GM23248 (cell line): ENCODE results near the gene HOXD13. TPM values are rescaled to one million over a fixed set of nuclear protein-coding genes. Genes with fewer than 3 reads are reported as not detected.

Experiments used
- DNase-seq: peaks from one replicate; pipeline ENCODE4 v3.0.0-alpha.2; 2015
- H2AFZ ChIP-seq: fragments of 200-600 bp; sonication (generic); 2 replicates; pipeline ENCODE4 v1.6.1; 2016; ENCODE audit warnings: antibody characterized with exemption
- H3F3A ChIP-seq: fragments of 200-600 bp; sonication (generic); 2 replicates; pipeline ENCODE4 v1.6.1; 2016; ENCODE audit warnings: mild to moderate bottlenecking, antibody characterized with exemption, mixed run types; ENCODE audit not compliant: insufficient read depth
- H3K27ac ChIP-seq: fragments of 200-600 bp; sonication (generic); 2 replicates; pipeline ENCODE4 v1.5.1; 2016; ENCODE audit warnings: mild to moderate bottlenecking
- H3K27me3 ChIP-seq: fragments of 200-600 bp; sonication (generic); replicated peaks from 2 replicates; pipeline ENCODE4 v1.6.1; 2016; ENCODE audit warnings: mild to moderate bottlenecking; ENCODE audit not compliant: insufficient read depth
- H3K36me3 ChIP-seq: fragments of 200-600 bp; sonication (generic); 2 replicates; pipeline ENCODE4 v1.6.1; 2016; ENCODE audit warnings: low read depth, mild to moderate bottlenecking
- H3K4me1 ChIP-seq: fragments of 200-600 bp; sonication (generic); 2 replicates; pipeline ENCODE4 v1.6.1; 2016; ENCODE audit warnings: mild to moderate bottlenecking; ENCODE audit not compliant: insufficient read depth
- H3K4me2 ChIP-seq: fragments of 200-600 bp; sonication (generic); one replicate; pipeline ENCODE4 v1.6.1; 2016; ENCODE audit warnings: mild to moderate bottlenecking; ENCODE audit not compliant: unreplicated experiment
- H3K4me3 ChIP-seq: fragments of 200-600 bp; sonication (generic); 2 replicates; pipeline ENCODE4 v1.5.1; 2016; ENCODE audit warnings: mild to moderate bottlenecking
- H3K79me2 ChIP-seq: fragments of 200-600 bp; sonication (generic); 2 replicates; pipeline ENCODE4 v1.6.1; 2016; ENCODE audit warnings: mild to moderate bottlenecking; ENCODE audit not compliant: insufficient read depth
- H3K9ac ChIP-seq: fragments of 200-600 bp; sonication (generic); 2 replicates; pipeline ENCODE4 v1.6.1; 2016; ENCODE audit warnings: mild to moderate bottlenecking
- H3K9me2 ChIP-seq: fragments of 200-600 bp; sonication (generic); 2 replicates; pipeline ENCODE4 v1.6.1; 2016; ENCODE audit warnings: mixed run types, mild to moderate bottlenecking, moderate library complexity; ENCODE audit not compliant: insufficient read depth
- H3K9me3 ChIP-seq: fragments of 200-600 bp; sonication (generic); one replicate; pipeline ENCODE4 v1.6.1; 2017; ENCODE audit warnings: low read depth
- H4K20me1 ChIP-seq: fragments of 200-600 bp; sonication (generic); 2 replicates; pipeline ENCODE4 v1.6.0; 2016; ENCODE audit not compliant: insufficient read depth
- EZH2 ChIP-seq: fragments of 200-600 bp; sonication (generic); IDR thresholded peaks from 2 replicates; pipeline ENCODE4 v1.6.1; 2018; ENCODE audit warnings: antibody characterized with exemption, mild to moderate bottlenecking; ENCODE audit not compliant: insufficient read depth, poor library complexity, severe bottlenecking
- EZH2phosphoT487 ChIP-seq: fragments of 200-600 bp; sonication (generic); IDR thresholded peaks from 2 replicates; pipeline ENCODE4 v1.6.1; 2018; ENCODE audit warnings: antibody characterized with exemption, moderate library complexity, mild to moderate bottlenecking, low read depth; ENCODE audit not compliant: insufficient read depth
- WGBS, 2 experiments: methylation state at CpG; one replicate each; pipeline ENCODE4 v1.1.6; 2015 to 2017; ENCODE audit warnings: low lambda C conversion rate in 2 of 2, low coverage in 1 of 2; ENCODE audit errors: missing lambda C conversion rate in 2 of 2; 5-methylcytosine and 5-hydroxymethylcytosine counted together
- in situ Hi-C: fragments of 300-500 bp; cut with MboI; formaldehyde crosslinking; loops from 2 replicates; pipeline ENCODE4 v1.15.0; 2020
- polyA plus RNA-seq: library from polyadenylated mRNA; unstranded; fragments of >200 nt; fragmentation: Nextera tagmentation; extraction: Ambion mirVana; gene quantifications from 2 replicates; pipeline ENCODE4 v1.2.1, GENCODE V29; 2016
- total RNA-seq: library from RNA; depleted of rRNA; stranded (reverse); fragments of >200 nt; shearing (Covaris generic); gene quantifications from 2 replicates; pipeline ENCODE4 v1.2.3, GENCODE V29; 2014

Gene HOXD13
- total and polyA plus RNA-seq, 2 experiments from 2014 or later, result 2.4 to 3.8 TPM

DNA sequence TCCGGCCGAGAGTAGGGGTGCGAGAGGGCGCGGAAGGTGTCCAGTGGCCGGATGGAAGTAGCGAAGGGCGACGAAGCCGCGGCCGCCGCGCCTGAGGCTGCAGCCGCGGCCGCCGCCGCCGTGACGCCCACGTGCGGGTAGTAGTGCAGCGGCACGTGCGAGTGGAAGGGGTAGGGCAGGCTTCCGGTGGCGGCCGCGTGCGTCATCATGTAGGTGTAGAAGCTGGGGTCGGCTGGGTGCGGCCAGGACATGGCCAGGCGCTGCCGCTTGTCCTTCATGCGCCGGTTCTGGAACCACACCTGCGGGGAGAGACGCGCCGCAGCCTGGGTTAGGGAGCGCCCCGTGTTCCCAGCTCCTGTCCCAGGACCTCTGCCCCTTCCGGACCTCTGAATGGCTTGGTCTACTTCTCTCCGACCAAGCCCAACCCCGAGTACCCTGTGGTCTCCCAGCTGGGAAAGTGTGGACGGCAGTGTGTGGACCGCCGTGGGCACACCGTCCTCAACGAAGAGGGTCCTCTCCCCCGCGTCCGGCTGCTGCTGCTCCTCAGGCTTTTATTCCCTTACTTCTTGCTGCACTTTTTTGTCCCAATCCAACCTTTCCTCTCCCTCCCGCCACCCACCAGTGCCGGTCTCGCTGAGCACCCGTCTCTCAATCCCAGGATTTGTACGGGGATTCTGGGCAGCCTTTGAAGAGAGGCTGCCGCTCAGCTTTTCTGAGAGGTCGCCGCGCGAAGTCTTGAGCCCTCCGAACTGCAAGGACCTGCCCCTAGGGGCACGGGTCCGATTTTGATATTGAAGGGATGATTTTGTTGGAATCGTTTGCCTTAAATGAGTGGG, 11.8 kb upstream of the HOXD13 start:
- Histone ChIP-seq H3K27me3 (peaks cover 91% of the 10 kb centered on the region), H3K36me3 (no peaks in the 10 kb centered on the region), H3F3A (no peaks in the 10 kb centered on the region), H3K9me2 (no peaks in the 10 kb centered on the region), H3K4me1 (no peaks in the 10 kb centered on the region), H4K20me1 (no peaks in the 10 kb centered on the region), H3K79me2 (no peaks in the 10 kb centered on the region), H3K9ac (no peak overlapping the region), H3K27ac (no peak overlapping the region), H3K4me3 (peak overlapping the region; percentile 63), H2AFZ (peak overlapping the region; percentile 50), H3K4me2 (no peak overlapping the region), H3K9me3 (no peaks in the 10 kb centered on the region)
- in situ Hi-C loops, result no loop called here
- 11 to 13% methylated on average over 67 to 68 of the region's 68 CpGs for WGBS, 2 experiments
- TF ChIP-seq EZH2, result no peak
- TF ChIP-seq EZH2phosphoT487, result no peak; the same call in 1 of the 2 replicates
- peak; percentile 75 for DNase-seq

DNA sequence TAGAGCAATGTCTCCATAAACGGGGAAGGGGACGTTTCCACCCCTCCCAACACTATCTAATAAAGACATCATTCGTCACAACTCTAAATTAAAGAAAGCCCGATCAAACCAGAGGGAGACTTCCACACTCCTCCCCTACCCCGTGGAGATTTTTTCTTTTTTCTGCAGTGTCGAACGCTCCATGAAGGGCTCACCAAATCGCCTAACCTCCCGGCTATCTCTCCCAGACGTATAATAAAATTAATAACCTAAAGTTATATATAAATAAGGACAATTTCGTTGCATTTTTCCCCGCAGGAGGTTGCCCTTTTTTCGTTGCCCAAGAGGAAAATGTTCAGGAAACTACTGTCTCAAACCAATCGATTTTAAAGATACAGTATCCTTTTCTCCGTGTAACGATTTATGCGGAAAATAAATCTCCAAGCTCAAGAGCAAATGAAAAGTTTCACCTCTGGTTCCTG, 11.1 kb upstream of the HOXD13 start:
- no peaks in the 10 kb centered on the region for H3K79me2 ChIP-seq
- TF ChIP-seq EZH2phosphoT487 (no peak), EZH2 (peak; percentile 99)
- no peak for DNase-seq
- no peak overlapping the region for H3K4me3 ChIP-seq
- in situ Hi-C loops, result no loop called here
- peaks cover 89% of the 10 kb centered on the region for H3K27me3 ChIP-seq
- 12 to 13% methylated on average over 17 of the region's 17 CpGs for WGBS, 2 experiments
- H3K36me3 ChIP-seq, result no peaks in the 10 kb centered on the region
- no peak overlapping the region for H2AFZ ChIP-seq
- no peaks in the 10 kb centered on the region for H3K9me2 ChIP-seq
- H3K4me2 ChIP-seq, result no peak overlapping the region
- no peak overlapping the region for H3K9ac ChIP-seq
- H4K20me1 ChIP-seq, result no peaks in the 10 kb centered on the region
- H3K9me3 ChIP-seq, result no peaks in the 10 kb centered on the region
- no peak overlapping the region for H3K27ac ChIP-seq
- H3F3A ChIP-seq, result no peaks in the 10 kb centered on the region
- no peaks in the 10 kb centered on the region for H3K4me1 ChIP-seq

DNA sequence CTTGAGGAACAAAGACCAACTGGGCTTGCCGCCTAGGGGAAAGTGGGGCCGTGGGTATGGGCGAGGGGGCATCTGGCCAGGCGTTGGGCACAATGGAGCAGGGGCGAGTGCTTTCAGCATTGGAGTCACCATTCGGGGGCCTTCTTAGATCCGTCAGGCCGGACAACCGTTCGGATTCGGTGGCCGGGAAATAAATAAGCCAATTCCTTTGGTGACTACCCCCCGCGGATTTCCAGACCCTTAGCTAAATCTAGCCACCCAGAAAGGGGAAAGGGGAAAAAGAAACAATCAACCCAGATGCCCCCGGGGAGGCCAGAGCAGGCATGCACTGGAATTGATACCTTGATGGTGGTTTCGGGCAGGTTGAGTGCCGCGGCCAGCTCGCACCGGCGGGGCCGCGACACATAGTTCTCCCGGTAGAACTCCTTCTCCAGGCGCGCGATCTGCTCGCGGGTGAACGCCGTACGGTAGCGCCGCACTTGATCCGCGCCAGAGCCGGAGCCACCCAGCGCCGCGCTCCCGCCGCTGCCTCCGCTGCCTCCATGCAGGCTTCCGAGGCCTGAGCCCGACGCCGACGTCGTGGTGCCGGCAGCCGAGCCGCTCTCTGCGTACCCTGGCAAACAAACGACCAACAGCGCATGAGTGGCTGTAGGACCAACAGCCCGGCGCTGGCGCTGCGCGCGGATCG, 10.5 kb upstream of the HOXD13 start:
- Histone ChIP-seq H4K20me1 (no peaks in the 10 kb centered on the region), H3K4me1 (no peaks in the 10 kb centered on the region), H3K79me2 (no peaks in the 10 kb centered on the region), H3K4me2 (no peak overlapping the region), H3F3A (no peaks in the 10 kb centered on the region), H3K9me2 (no peaks in the 10 kb centered on the region), H3K36me3 (no peaks in the 10 kb centered on the region), H3K4me3 (no peak overlapping the region), H2AFZ (no peak overlapping the region), H3K9ac (no peak overlapping the region), H3K27me3 (peaks cover 89% of the 10 kb centered on the region), H3K9me3 (no peaks in the 10 kb centered on the region), H3K27ac (no peak overlapping the region)
- no peak for DNase-seq
- 16 to 20% methylated on average over 59 to 60 of the region's 62 CpGs for WGBS, 2 experiments
- in situ Hi-C loops, result no loop called here
- TF ChIP-seq EZH2, result no peak
- TF ChIP-seq EZH2phosphoT487, result peak; percentile 60; the same call in 1 of the 2 replicates

DNA sequence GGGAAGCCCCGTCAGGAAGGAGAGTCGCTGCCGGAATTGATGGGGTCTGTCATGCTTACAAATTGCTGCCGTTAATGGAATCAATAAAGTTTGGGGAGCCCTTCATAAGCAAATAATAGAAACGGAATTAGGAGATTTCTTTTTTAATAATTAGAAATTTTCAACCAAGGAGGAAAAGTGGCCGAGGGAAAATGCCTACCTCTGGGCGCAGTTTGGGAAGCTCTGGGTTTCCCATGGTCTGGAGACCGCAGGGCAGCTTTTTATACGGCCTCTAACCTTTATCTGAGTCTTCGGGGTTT, 10.0 kb upstream of the HOXD13 start:
- Histone ChIP-seq H3K9ac (no peak overlapping the region), H3K36me3 (no peaks in the 10 kb centered on the region), H4K20me1 (no peaks in the 10 kb centered on the region), H3F3A (no peaks in the 10 kb centered on the region), H3K4me3 (no peak overlapping the region), H3K27me3 (peaks cover 86% of the 10 kb centered on the region), H3K27ac (no peak overlapping the region), H2AFZ (no peak overlapping the region), H3K4me1 (no peaks in the 10 kb centered on the region), H3K9me3 (no peaks in the 10 kb centered on the region), H3K79me2 (no peaks in the 10 kb centered on the region), H3K4me2 (no peak overlapping the region), H3K9me2 (no peaks in the 10 kb centered on the region)
- TF ChIP-seq EZH2 (peak; percentile 90), EZH2phosphoT487 (peak; percentile 89; the same call in 1 of the 2 replicates)
- 32 to 34% methylated on average over 10 of the region's 10 CpGs for WGBS, 2 experiments
- no peak for DNase-seq
- in situ Hi-C loops, result no loop called here
